ENCODE data around the gene LINGO1.

Gene LINGO1, protein sequence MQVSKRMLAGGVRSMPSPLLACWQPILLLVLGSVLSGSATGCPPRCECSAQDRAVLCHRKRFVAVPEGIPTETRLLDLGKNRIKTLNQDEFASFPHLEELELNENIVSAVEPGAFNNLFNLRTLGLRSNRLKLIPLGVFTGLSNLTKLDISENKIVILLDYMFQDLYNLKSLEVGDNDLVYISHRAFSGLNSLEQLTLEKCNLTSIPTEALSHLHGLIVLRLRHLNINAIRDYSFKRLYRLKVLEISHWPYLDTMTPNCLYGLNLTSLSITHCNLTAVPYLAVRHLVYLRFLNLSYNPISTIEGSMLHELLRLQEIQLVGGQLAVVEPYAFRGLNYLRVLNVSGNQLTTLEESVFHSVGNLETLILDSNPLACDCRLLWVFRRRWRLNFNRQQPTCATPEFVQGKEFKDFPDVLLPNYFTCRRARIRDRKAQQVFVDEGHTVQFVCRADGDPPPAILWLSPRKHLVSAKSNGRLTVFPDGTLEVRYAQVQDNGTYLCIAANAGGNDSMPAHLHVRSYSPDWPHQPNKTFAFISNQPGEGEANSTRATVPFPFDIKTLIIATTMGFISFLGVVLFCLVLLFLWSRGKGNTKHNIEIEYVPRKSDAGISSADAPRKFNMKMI

GRCh38 chr15:77632534-77633133 is at the start of gene LINGO1:
TSS of gene LINGO1 (minus strand) at chr15:77632912. CDS start at chr15:77632315, 597 bp downstream.
- peak; percentile 47 for DNase-seq

DNA sequence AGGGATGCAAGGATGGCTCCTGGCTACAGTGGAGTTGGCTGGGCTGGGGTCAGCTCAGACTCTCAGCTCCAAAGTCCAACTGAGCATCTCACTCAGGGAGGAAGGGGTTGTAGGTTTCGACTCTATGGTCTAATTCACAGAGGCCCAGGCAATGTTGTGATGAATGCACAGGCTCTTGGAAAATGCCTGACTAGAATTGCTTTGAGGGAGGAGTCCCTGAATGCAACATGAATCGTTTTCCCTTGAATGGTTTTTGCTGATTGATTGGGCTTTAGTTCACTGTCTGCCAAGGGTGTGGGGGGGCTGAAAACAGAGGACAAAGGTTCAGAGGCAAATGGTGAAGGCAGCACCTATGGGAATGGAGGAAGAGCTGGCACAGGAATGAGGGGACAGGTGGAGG is 48.6 kb upstream of the LINGO1 start:
- DNase-seq = no peak

DNA sequence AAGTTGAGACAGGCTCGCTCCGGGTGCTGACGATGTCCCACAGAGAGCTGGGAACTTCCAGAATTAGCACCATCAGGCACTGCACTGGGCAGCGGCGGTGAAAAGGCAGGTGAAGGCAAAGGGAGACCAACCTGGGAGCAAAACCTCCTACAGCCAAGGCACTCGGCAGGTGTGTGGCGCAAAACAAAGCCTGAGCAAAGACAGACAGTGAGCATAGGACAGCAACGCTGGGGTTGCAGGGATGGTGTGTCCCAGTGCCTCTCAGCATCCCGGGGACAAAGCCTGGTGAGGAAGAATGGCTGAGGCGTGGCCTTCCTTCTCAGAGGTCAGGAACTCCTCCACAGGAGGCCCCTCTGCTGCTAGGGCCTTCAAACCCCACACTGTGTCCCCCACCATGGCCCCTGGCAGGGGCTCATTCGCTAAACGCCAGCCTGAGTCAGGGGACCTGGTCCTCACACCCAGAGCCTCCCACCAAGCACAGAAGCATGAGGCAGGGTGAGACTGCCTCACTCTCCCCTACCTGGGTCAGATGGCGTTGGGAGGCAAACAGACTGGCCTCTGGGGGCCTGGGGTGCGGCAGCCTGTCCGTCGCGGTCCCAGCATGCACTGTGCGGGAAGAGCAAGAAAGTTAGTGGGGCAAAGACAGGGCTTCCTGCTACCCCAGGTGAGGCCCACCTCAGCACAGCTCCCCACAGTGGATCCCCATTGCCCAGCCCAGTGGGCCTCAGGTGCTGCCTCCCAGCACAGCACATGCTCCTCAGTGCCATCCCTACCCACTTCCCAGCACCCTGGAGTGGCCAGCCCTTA is 44.1 kb upstream of the LINGO1 start:
- DNase-seq = no peak

DNA sequence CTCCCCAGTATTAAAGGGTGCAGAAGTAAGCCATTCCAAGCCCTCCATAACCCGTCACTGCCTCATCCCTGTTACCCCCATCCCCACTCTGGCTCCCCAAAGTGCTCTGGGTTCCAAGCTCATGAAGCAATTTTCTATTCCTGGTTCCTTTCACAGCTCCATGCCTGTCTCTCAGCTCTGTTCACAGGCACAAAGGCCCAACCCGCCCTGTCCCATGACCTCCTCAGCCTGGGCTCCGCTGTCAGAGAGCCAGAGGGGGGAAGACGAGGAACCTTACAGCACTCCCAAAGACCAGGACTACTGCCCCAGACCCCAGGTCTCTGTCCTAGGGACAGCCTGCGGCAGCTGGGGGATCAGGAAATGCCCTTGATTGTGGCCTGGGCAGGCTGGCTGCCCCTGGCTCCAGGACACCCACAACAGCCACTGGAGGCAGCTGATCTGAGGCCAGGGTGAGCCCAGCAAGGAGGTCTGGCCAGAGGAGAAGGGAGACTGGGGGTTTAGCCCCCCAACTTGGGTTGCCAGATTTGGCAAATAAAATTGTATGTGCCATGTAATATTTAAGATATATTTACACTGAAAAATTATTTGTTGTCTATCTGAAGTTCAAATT is 43.2 kb upstream of the LINGO1 start:
- no peak for DNase-seq

GRCh38 chr15:77674327-77674726 is 41.6 kb upstream of the LINGO1 start:
- DNase-seq = no peak

- no peak for DNase-seq
Measured at GRCh38 chr15:77673866-77674265, 41.2 kb upstream of the LINGO1 start.

DNA sequence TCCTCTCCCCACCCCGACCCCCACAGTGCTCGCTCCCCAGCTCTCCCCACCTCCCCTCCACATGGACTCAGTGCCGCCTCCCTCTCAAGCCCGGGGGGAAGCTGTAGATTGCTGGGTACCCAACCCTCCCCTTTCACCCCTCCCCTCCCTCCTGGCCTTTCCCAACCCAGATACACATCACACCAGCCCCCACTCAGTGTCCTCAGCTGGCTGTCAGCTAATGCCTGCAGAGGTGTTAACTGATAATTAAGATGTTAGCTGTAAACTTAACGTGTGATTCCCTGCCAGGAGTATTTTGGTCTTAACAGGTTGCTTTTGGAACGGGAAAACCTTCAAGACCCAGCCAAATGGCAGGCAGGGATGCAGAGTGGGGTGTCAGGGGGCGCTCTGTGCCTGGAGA is 39.4 kb upstream of the LINGO1 start:
- DNase-seq = no peak

GRCh38 chr15:77671362-77672056 is 38.8 kb upstream of the LINGO1 start:
- DNase-seq = no peak

GRCh38 chr15:77670558-77671361 is 38.0 kb upstream of the LINGO1 start:
- DNase-seq = no peak

DNA sequence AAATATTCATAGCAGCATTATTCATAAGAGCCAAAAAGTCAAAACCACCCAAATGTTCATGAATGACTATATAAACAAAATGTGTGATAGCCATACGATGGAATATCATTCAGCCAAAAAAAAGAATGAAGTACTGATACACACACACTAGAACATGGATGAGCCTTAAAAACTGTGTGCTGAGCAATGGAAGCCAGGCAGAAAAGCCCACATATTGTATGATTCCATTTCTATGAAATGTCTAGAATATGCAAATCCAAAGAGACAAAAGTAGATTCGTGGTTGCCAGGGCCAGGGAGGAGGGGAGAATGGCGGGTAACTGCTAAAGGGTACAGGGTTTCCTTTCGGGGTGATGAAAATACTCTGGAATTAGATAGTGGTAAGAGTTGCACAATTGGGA is 37.2 kb upstream of the LINGO1 start:
- DNase-seq = no peak

- DNase-seq = no peak
Measured at GRCh38 chr15:77667338-77668234, 34.9 kb upstream of the LINGO1 start.

- DNase-seq = no peak
Measured at GRCh38 chr15:77666296-77666660, 33.6 kb upstream of the LINGO1 start.

GRCh38 chr15:77665530-77666295 is 33.0 kb upstream of the LINGO1 start:
- no peak for DNase-seq

DNA sequence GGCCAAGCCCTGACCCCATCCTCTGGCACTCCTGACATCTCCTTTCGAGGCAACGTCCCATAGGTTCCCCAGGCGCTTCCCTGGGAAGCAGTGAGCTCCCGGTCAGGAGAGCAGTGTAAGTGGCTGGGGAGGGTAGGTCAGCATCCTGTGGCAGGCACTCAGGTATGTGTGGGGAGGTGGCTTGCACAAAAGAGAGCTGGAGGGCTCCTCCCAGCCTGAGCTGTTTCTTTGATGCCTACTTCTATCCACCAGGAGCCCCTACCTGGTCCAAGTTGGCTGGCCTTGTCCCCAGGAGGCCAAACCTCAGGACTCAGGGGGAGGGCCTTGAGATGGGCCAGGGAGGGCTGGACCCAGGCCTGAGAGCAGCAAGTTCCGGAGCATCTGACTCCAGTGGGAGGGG is 31.7 kb upstream of the LINGO1 start:
- DNase-seq = no peak

GRCh38 chr15:77663256-77663655 is 30.5 kb upstream of the LINGO1 start:
- no peak for DNase-seq

DNA sequence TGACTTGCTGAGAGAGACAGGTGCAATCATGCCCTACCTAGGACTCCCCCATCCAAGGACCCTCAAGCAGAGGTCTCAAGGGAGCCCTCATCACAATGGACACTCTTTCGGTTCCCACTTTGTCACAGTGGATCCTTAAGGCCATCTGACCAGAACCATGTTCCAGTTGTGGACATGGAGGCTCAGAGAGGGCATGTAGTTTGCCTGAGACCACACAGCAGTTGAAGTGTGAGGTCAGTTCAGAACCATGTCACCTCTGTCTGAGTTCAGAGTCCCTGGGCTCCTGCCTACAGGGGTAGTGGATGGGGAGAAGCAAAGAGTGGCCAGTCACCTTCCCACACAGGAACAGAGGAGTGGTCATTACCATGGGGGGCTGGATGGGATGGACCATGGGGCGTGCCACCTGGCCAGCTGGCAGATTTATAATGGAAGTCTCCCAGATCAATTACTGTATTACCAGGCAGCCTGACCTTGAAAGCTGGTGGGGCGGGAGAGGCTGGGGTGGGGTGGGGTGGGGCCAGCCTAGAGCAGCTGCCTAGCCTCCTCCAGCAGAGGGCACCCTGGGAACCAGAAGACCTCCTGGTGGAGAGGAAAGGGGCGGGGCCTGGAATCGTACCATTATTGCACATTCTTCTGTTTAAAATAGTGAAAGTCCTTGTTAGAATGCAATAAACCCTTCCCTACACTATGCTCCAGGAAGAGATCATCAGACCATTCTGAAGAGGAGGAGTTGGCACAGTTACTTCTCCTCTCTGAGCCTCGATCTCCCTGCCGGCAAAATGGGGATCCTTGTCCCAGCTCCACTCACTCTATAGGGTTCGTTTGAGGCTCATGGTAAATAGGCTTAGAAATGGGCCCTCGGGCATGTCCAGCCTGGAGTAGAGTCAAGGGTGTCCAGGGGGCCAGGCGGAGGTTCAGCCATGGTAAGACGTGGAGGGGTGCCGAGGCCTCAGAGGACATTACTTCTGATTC is 26.9 kb upstream of the LINGO1 start:
- DNase-seq = peak; percentile 39

DNA sequence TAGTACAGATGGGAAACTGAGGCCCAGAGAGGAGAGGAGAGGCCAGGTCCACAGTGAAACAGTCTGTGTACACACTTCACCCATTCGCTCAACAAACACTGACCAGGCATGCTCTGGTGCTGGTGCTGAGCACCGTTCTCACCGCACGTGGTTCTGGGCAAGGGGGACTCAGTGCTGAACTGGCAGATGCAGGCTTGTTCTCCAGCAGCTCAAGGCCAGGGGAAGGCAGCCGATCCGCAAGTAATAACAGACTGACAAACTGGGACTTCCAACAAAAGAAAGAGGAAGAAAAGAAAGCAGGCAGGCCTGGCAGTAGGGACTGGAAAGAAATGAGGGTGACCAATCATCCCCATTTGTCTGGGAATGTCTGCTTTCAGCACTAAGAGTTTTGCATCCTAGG is 25.6 kb upstream of the LINGO1 start:
- DNase-seq = no peak

GRCh38 chr15:77657634-77658238 is 25.0 kb upstream of the LINGO1 start:
- no peak for DNase-seq

Data from NCI-H2171 treated with DMSO at 0.1 percent for 48 hours (cell line).